Hematopoietic multipotent progenitor cell treated with erythropoietin and hydrocortisone succinate and interleukin-3 and kit ligand, for 15 days (in vitro differentiated cells): ENCODE data around the gene CPXM2.

ENCODE experiments used
- DNase-seq: peaks from one replicate; pipeline ENCODE4 v3.0.0-alpha.2; 2015; ENCODE audit warnings: low spot score

Gene CPXM2

DNA sequence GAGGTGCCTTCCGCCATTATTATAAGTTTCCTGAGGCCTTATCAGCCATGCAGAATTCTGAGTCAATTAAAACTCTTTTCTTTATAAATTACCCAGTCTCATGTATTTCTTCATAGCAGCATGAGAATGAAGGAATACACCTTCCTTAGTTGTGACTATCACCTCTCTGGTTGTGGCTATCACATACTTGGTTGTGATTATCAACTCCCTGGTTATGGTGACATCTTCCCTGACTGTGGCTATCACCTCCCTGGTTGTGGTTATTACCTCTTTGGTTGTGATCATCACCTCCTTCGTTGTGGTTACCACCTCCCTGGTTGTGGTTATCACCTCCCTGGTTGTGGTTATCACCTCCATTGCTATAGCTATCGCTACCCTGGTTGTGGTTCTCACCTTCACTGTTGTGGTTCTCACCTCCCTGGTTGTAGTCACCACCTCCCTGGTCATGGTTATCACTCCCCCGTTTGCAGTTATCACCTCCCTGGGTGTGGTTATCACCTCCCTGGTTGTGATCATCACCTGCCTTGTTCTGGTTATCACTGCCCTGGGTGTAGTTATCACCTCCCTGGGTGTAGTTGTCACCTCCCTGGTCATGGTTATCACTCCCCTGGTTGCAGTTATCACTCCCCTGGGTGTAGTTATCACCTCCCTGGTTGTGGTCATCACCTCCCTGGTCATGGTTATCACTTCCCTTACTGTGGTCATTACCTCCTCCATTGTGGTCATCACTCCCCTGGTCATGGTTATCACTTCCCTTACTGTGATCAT, 119.5 kb downstream of the CPXM2 start:
- DNase-seq, result no peak

DNA sequence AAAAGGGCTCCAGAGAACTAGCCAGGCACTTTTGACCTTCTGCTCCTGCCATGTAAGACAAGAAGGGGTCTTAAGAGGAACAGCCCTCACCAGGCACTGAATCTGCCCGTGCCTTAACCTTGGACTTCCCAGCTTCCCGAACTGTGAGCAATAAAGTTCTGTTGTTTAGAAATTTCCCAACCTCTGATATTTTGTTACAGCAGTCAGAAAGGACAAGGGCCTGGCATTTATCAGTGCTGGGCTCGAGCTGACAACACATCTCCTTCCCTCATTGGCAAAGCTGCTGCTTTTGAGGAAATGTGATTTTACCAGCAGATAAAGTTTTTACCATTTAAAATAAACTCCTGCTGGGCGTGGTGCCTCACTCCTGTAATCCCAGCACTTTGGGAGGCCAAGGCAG, 122.0 kb downstream of the CPXM2 start:
- DNase-seq, result no peak

DNA sequence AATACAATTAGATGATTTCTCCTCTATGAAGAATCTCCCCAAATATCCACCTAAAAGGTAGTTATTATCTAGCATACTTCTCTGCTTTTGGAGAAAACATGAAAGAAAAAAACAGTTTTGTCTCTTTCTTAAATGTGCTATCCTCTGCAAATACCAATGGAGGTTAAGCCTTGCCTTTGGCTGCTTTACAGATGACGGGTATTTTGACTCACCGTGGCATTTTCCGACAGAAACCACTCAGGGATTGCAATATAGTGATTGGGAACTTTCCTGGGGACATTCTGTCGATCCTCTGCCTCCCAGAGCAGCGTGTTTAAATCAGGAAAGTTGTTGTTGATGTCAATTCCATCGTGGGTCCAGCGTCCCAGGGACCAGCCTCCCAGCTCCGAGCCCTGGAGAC, 124.8 kb downstream of the CPXM2 start:
- DNase-seq, result no peak

DNA sequence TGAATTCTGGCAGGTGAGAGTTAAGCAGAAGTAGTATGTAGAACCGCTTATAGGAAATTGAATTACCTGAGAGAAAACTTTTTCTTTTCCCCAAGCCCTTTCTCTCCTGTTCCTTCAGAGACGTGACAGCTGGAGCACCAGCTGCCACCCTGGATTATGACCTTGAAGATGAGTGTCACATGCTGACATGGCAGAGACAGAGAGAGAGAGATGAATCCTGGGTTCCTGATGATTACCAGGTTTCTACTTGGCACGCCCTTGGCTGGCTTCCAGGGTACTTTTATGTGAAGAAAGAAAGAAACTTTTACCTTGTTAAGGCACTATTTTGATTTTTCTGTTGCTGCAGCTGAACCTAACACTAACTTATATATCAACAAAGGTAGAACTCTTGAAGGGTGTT, 125.6 kb downstream of the CPXM2 start:
- no peak for DNase-seq

DNA sequence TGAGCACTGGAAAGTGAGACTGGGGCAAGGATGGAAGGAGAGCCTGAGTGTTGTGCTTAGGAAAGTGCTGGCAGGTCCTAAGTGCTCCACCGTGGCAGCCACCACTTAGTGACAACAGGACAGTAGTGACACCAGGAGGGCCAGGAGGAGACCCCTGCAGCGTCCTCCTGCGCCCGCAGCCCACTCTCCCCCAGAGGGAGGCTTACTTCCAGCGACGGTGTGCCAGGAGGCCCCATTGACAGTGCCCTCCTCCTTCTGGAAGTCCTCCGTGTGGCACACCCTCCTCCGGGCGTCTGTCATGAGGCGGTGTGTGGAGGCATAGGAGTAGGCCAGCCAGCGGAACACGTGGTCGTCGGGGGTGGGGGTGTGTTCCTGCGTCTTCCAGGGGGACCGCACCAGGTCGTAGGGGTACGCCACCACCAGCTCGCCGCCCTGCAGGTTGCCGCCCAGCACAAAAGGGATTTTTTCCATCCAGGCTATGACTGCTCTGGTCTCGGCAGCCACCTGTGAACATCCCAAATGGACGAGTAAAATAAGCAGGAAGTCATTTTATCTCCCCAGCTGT, 129.9 kb downstream of the CPXM2 start:
- DNase-seq, result no peak

DNA sequence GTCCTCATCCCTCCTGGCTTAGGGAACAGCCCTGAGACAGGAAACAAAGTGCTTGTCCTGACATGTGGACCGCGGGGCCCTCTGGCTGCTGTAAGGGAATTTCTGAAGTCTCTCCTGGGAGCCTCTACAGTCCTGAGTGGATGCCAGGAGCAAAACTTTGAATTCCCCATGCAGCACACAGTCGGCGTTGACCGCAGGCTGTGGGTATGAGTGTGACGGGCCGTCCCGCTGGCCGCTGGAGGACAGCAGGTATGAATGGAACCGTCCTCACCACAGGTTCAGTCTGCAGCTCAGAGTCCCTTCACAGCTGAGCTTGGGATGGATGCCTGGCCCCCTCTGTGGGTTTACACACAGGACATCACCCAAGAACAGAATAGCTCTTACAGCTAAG, 130.6 kb downstream of the CPXM2 start:
- DNase-seq, result no peak

DNA sequence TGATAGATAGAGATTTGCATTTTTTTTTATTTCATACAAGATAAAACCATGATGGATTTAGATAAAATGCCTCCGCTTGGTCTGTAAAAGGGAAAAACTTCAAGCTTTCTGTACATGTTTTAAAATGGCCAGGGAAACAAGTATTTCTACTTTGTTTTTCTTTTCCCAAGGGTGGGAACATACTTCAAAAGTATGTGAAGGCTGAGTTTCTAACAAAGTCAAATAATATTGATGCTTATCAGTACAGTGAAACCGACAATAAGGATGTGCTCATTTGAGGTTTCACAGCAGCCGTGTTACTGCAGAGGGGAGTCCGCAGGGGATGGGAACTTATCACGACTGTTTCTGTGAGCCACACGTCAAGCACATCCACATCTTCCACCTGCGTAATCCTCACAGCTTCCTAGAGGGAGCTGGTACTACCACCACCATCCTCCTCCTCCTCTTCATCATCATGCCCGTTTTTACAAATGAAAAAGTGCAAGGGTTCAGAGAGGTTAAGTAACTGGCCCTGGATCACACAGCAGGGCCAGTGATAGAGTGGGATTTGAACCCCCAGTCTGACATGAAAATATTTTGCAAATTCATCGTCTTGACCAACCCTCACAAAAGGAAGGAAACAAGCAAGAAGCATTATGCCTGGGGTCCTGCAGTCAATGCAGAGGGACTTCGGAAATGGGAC, 131.1 kb downstream of the CPXM2 start:
- no peak for DNase-seq

DNA sequence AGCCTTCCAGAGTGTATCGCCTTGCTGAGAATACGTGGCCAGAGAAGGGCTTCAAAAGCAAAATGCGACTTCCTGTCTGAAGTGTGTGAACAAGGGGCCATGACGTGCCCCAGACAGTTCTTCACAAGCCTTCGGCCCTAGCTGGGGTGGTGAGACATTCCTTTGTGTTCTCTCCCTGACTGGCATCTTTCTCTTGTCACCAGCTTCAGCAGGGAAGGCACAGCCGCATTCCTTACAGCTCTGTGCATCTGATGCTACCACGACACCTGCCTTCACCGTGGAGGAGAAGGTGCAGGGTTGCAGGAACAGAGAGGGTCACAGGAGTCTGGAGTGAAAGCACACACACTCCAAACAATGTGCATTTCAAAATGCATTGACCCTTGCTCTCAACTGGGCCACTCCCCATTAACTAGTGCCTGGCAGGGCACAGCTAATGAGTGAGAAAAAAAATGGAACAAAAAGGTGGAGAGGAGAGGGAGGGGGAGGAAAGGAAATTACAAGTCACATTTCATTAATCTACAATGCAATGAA, 132.0 kb downstream of the CPXM2 start:
- DNase-seq, result no peak

DNA sequence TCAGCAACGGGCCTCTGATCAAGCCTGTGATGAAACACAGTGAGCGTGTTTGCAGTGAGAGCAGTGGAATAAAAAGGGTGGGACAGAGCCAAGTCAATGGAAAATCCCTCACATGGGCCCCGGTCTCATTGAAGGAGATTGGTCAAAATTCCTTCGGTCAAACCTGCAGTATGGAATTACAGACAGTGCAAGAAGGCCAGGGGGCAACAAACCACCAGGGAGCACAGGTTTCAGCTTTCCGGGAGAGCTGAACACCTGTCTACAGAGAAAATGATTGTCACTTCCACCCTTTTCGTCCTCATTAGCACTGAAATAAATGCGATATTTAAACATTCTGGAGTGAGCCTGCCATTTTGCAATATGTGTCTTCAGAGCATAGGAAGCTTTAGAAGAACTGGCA, 132.6 kb downstream of the CPXM2 start:
- no peak for DNase-seq

DNA sequence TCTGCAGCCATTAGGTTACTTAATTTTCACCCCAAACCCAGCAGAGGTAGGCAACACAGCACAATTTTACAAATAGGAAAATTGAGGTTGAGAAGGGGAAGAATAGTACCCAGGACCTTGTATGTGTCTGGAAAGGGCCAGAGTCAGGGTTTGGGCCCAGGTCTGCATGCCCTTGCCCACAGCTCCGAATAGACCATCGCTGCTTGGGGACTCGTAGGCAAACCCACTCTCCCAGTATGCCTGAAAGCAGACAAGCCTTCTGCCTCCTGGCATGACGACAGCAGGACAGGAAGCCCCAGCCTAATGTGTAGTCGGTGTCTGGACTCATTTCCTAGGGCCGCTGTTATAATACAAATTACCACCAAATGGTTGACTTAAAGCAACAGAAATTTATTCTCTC, 133.8 kb downstream of the CPXM2 start:
- DNase-seq, result no peak

DNA sequence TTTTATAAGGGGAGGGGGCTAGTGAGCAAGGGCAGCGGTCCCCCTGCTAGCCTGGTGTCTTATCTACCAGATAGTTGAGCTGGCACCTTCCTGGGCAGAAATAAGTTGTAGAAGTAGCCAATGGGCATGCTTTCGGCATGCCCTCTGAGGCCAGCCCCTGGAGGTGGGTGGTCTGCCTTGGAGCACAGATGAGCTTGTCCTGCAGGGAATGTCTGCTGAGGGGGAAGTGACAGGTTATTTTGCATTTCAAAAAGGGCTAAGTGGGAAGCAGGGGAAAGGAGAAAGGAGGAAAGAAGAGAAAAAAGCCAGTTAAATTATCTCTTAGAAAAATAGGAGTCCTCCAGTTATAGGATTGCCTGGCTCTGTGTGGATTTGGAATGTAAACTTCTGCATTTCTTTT, 136.5 kb downstream of the CPXM2 start:
- no peak for DNase-seq

DNA sequence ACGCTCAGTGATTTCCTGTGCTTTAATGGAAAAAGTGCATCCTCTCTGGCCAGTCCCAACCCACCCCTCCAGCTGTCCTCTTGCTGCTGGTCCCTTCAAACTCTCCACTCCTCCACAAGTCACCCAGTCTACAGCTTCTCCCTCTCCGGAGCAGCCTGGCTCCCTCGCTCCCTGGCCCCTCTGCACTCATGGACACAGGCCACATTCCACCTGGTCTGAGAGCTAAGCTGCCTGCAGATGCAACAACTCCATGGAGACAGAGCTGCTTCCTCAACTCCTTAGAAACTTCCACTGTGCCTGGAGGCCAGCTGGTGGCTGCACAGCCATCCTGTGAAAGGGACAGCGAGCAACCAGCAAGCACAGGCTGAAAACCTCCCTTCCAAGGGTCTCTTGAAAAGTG, 137.5 kb downstream of the CPXM2 start:
- no peak for DNase-seq

DNA sequence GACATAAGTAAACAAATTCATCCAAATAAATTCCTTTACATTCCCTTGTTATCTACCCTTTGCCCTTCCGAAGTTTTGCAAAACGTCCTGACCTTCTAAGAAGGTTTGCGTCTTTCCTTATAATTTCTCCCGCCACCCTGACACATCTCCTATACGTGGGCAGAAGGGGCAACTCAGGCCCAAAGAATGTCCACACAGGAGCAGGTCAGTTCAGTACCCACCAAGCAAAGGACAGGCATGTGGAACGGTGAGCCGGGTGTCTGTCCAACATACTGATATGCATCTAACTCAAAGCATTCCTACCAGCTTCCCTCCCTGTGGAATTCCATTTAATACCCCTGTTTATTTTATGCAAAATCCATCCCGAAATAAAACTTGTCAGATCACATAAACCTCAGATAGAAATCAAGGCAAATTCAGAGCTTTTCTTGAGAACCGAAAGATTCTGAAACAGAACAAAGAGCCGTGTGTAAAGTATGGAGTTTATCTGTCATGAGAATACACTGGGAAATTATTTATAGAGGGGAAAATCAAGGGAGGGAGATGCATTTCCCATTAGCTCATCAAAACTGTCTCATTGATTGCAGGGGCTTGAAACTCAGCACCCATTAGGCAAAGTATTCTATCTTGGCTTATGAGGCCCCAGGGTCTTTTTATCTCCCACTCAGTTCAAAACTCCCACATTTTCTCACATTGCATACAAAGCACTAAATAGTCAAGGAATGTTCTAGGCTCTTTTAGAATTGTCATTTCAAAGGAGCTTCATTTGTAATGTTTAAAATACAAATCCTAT, 140.1 kb downstream of the CPXM2 start:
- DNase-seq, result no peak

DNA sequence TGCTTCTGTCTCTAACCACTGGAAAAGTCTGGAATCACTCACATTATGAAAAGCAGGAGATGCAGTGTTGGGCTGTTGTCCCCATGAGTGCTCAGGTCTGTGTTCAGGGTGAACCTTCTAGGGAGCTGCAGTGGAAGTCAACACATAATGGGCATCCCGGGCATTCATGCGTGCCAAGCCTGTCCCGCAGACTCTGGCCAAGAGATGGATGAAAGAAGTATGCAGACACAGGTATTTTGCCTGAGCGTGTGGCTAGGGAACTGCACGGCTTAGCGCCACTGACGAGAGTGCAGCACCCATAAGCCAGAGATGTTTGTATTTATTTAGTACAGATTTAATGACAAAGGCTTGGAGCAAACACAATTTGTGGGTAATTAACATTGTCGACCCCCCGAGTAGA, 140.7 kb downstream of the CPXM2 start:
- DNase-seq, result no peak

DNA sequence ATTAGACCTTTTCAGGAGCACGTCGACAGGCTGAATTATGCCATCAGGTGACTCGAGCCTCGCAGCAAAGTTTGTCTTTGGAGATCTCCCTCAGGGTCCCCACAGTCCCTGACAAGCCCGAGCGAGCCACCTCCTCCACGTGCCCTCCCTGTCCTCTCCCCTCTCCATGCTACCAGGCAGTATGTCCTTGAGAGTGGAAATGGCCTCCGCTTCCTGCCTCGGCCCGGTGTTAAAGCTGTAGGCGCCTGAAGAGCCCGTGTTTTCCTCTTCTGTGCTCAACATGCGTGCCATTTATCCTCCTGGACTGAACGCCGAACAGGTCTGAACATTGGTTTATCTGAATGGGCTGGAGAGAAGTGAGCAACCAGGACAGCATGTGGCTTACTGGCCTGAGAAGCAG, 142.9 kb downstream of the CPXM2 start:
- DNase-seq, result no peak

DNA sequence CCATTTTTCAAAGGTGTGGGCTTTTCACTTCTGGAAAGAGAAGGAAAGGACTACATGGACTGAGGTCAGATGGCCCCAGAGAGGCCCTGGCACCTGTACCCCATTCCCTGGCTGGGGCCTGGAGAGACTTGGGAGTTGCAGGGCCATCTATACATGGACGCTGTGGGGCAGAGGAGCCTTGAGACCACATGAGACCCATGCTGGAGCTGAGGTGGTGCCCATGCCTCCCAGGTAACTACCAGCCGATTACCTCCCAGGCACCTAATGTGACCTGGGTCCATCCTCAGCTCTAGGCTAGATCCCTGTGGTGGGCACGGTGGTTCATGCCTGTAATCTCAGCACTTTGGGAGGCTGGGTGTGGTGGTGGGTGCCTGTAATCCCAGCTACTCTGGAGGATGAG, 144.2 kb downstream of the CPXM2 start:
- DNase-seq, result no peak

DNA sequence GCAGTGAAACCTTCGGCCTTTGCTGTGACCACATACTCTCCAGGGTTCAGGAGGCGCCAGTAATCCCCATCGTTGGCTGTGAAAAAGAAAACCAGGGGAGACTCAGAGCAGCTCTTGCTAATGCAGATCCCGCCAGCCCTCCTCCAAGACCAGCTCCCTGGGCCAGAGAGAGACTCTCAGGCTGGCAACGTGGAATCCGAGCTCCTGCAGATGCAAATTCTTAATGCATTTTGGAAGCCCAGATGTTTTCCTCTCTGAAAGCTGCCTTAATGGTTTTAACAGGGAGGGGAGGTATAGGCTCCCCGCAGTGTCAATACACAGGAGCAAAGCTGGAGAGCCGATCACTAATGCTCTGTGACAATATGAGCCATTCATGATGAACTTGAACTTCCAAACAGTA, 144.7 kb downstream of the CPXM2 start:
- no peak for DNase-seq

DNA sequence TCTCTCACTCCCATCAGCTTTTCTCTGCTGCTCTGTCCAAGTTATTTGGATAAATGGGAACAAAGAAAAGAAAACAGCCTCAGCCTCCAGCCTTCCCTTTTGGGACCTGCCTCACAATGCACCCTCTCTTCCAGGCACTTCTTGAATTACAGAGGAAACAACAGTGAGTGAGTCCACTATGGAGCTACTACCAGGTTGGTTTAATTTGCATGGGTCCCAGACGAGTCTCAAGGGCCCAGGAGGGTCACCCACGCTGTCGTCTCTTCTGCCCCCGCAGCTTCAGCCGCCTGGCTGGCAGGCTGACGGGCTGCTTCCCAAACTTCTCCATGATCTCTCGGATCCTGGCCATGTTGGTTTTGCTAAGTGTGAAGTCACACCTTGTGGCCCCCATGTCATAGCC, 145.1 kb downstream of the CPXM2 start:
- no peak for DNase-seq

DNA sequence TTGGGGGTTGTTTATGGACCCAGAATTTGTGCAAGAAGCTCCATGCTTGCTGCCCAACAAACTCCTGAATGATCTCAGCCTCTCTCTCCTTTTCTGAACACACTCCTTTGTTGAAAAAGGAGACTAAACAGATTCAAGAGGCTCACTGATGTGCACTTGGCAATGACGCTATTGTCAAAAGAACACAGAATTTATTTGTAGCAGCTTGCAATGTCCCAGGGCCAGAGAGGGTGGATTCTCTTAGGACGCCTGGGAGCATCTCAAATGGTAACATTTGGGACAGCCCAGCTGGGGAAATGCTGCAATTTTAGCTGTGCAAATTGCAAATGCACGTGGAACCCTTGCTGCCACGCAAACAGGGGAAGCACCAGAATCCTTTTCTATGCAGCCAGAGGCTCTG, 145.5 kb downstream of the CPXM2 start:
- DNase-seq, result no peak

DNA sequence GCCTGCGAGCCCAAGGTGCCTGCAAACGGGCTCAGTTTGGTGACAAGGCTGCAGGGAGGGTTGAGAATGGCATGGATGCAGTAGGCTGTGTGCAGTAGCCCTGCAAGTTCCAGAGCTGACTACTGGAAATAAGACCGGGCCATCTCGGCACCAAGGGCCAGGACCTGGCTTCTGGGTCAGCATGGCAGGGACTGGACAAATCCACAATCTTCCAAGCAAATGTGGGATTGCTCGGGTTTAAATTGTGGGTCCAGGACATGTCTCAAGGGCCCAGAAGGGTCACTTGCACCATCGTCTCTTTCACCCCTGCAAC, 147.4 kb downstream of the CPXM2 start:
- no peak for DNase-seq

DNA sequence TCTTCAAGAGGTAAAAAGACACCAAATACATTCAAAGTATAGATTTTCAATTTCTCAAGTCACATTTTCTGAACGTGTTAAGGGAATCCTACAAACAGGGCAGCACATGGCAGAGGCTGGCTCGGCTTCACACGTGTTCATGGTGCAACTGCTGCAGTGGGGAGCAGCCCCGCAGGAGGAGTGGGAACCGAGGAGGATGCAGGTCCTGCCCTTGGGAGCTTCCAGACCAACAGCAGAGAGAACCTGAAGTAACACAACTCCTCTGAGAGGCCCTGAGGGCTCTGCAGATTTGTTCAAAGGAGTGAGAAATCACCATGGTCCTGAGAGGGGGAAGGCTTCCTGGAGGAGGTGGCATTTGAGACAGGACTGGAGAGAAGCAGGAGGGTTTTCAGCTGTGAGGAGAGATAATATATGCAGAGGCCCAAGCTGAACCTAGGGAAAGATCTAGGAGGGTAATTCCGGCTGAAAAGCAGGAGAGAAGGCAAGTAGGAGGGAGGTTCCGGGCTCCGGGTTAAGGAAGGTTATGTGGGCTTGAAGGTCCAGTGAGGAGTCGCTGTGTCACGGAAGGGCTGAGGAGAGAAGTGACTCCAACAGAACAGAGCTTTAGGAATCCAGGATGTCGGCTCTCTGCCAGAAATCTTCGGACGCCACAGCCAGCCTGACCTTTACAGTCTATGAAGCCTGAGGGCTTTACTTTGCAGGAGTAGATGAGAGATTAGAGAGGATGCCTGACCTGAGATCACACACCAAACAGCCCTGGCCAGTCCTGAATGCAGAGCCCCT, 148.0 kb downstream of the CPXM2 start:
- DNase-seq, result no peak
